Muscle of arm (tissue), 12 donors: ENCODE measurements around the gene SRCIN1. TPM values are rescaled to one million over a fixed set of nuclear protein-coding genes. Genes with fewer than 3 reads are reported as not detected.
"Not testable (repeated sequence)": the region's sequence is repeated elsewhere in the genome, so short reads cannot be mapped to it uniquely, and the experiment has no call there.

Experiments used
- DNase-seq: peaks from one replicate; pipeline ENCODE4 v3.0.0-alpha.2; 2013
- polyA plus RNA-seq, 12 donors: library from polyadenylated mRNA; unstranded; fragments of 120-200 nt; gene quantifications; one replicate each; pipeline ENCODE4 v1.2.1, GENCODE V29; 2013; ENCODE audit not compliant: insufficient read length in 12 of 12

The SRCIN1 gene
- polyA plus RNA-seq, 12 donors = 0.69 to 18.7 (median 0.90) TPM; not detected in 1

DNA sequence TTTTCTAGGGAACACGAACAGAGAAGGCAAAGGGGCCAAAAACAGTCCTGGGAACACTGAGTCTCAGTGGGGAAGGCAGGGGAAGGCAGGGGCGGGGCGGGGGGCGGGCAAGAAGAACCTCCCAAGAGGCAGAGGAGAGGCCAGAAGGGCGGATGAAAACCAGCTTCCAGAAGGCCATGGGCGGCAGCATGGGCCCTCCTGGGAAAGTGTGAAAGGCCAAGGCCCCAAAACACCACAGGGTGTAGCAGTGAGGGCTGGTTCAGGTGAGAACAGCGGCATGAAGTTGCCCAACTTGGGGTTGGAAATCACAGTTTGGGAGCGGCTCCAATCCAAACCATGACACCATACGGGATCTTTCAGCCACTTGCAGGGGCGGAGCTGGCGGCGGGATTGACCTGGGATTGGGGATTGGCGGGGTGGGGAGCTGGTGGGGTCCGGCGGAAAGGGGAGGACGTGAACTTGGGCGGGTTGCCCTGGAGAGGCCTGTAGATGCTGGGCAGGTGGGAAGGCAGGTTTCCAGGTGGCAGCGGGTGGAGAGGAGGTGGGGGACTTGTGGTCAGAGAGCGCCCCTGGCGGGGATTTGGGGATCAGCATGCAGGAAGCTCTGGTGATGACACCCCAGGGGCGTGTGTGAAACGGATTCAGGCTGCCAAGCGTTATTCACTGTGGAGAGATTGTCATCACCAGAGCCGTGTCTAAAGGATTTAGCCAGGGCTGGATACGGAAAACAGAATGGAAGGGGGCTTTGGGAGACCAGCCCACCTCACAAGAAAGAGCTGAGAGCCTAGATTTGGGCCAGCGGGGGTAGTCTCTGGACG, 96.6 kb downstream of the SRCIN1 start:
- peak; percentile 76 for DNase-seq

DNA sequence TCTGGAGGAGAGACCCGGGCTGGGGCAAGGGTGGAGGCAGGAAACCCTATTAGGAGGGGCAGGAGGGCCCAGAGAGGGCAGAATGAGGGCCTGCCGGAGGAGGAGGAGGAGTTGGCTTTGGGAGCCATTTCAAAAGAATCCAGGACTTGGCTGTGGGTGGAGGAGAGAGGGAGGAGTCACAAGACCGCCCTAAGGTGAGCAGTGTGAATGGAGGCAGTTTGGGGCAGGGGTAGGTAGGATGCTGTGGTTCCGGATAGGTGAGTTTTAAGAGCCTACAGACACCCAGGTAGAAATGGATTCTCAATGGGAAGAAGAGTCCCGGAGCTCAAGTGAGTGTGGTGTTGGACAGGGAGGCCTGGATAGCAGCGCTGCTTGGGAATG, 97.2 kb downstream of the SRCIN1 start:
- no peak for DNase-seq

DNA sequence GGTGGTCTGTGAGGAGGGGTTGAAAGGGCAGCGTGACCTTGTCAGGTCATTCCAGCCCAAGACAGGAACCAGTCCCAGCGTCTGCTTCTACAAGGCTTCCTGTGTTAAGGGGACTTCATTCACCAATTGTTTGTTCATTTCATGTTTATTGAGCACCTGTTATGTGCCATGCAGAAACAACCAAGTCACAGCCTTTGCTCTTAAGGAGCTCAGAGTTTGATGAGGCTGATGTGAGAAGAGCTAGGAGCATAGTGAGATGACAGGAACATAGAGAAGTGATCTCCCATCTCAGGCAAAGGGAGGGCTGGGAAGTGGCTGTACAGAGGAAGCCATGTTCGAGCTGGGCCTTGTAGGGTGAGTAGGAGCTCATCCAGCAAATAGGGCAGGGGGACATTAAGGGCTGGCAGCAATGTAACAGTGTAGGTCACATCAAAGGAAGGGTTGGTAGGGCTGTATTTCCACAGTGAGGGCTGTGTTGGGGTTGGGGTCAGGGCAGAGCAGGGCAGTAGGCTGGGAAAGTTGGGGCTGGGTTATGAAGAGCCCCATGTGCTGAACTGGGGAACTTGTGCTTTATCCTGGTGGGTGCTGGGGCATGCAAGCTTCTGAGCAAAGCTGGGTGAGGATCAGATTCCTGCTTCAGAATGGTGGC, 97.7 kb downstream of the SRCIN1 start:
- DNase-seq = no peak

DNA sequence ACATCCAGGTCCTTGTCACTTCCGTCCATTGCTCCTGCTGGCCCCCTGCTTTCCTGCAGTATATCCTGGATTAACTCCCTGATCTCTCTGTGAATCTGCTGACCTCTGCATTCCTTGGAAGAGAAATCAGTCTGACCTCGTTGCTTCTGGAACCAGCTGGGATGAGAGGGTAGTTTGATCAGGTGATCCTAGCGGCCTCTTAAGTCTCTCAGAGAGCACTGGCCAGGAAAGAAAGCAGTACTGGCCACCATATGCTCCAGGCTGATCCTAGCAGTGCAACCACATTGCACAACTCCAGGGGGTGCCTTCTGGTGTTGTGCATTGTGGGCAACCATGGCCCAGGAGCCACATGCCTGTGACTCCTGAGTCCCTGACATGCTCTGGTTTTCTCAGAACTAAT, 98.3 kb downstream of the SRCIN1 start:
- no peak for DNase-seq

- no peak for DNase-seq
Measured at GRCh38 chr17:38504216-38504615, 101.5 kb downstream of the SRCIN1 start.

GRCh38 chr17:38503286-38503913, 102.4 kb downstream of the SRCIN1 start:
- not testable (repeated sequence) for DNase-seq

GRCh38 chr17:38501718-38502117, 104.0 kb downstream of the SRCIN1 start:
- not testable (repeated sequence) for DNase-seq

DNA sequence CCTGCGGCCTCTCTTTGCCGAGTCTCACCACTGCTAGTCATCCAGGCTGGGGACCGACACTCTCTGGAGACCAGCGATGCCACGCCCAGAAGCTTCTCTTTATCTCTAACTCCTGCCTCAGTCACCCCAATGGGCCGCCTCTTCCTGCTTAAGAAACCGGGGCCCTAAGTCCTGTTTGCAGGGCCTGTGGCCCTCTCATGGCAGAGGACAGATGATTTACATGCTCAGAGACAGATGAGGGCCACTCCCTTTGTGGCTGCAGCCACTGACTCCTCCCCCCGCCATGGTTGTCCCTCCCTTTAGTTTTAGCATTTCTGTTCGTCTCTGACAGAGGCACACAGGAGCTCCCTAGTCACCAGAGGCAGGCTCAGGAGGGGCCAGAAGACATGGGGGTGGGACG, 106.5 kb downstream of the SRCIN1 start:
- not testable (repeated sequence) for DNase-seq

DNA sequence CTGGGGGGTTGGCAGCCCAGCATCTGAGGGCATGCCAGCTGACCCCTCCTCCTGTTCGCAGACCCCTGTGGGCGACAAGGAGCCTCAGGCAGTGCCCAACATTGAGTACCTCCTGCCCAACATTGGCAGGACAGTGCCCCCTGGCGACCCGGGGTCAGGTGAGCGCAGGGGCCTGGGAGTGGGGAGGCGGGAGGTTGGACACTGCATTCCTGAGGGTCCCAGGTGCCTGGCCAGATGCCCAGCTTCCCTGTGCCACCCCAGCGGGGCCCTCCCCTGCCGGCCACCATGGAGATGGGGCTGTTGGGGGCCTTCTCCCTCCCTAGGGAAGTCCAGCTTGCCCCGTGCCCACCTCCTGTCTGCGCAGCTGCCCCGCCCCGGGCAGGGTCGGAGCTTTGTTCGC, 107.4 kb downstream of the SRCIN1 start:
- DNase-seq = no peak

DNA sequence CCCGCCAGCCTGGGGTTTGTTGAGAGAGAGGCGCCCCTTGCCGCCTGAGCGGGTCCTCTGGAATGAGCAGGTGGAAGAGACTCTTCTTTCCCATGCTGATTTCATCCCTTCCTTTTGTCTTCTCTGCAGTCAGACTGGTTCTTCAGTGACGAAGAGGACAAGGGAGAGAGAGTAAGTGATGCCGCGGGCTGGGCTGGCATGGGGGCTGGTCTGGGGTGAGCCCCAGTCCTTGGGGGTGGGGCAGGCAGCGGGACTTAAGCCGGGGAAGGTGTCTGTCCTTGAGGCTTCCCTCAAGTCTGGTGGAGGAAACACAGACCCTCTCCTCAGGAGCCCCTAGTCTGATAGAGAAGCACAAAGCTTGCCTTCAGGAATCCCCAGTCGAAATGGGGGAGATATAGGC, 108.1 kb downstream of the SRCIN1 start:
- not testable (repeated sequence) for DNase-seq

GRCh38 chr17:38494152-38494551, 111.6 kb downstream of the SRCIN1 start:
- not testable (repeated sequence) for DNase-seq

DNA sequence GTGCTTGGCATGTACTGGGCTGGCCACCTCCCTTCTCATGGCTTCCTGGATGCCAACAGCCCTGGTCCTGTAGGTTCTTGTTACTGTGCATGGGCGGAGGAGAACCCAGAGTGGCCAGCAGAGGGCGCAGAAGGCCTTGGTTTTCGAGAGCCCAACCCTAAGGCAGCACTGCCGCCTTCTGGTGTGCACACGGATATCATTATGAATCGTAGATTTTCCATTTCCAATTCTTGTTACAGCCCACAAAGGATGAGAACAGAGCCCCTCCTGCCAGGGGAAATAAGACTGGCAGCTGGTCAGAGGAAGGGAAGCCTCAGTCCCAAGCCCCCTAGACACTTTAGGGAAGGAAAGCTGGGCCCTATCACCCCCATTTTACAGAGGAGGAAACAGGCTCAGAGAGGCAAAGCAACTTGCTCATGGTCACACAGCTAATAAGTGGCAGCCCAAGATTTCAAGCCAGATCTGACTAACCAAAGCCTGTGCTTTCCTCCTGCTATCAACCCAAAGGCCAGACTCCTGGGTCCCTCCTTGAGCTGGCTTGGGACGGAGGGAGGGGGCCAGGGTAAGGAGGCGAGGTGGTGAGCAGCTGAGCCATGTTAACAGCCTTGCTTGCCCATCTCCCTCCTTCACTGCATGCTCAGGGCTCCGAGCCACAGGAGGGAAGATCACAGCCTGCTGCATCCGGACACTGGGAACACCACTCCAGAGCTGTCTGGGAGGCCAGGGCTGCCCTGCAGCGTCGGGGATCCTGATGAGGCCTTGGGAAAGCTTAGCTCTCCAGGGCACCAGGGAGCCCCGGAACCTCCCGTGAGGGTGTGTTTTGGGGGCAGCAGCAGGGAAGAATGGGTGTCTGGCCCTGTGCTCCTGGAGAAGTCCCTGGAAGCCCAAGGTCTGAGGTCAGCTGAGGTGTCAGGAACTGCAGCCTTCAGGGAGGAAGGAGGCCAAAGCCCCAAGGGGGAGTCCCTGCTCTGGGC, 113.4 kb downstream of the SRCIN1 start:
- peak; percentile 80 for DNase-seq

DNA sequence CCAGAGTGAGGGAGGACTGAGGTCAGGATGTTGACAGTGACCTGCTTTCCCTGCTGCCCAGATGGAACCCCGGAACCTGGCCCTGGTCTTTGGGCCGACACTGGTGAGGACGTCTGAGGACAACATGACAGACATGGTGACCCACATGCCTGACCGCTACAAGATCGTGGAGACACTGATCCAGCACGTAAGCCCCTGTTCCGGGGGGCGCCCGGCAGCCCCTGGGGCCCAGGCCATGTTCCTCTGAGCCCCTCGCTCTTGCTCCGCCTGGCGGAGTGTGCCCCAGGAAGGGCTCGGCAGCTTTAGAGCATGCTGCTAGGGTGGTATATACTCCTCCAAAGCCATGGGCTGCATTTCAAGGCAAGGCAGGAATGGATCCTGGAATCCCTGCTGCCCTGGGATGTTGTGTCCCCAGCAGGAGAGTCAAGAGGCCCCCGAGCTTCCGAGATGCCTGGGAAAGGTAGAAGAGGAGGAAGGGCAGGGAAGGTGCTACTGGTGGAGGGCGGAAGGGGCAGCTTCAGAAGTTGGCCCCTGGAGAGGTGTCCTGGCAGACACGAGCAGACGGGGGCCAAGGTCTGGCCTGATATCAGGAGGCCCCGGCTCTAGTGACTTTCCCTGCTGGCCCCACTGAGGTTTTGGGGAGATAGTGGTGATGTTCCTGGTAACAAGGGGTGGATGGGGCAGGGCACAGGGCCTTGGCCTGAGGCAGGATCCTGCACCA, 114.2 kb downstream of the SRCIN1 start:
- DNase-seq = not testable (repeated sequence)

- DNase-seq = not testable (repeated sequence)
Measured at GRCh38 chr17:38489774-38490173, 116.0 kb downstream of the SRCIN1 start.

DNA sequence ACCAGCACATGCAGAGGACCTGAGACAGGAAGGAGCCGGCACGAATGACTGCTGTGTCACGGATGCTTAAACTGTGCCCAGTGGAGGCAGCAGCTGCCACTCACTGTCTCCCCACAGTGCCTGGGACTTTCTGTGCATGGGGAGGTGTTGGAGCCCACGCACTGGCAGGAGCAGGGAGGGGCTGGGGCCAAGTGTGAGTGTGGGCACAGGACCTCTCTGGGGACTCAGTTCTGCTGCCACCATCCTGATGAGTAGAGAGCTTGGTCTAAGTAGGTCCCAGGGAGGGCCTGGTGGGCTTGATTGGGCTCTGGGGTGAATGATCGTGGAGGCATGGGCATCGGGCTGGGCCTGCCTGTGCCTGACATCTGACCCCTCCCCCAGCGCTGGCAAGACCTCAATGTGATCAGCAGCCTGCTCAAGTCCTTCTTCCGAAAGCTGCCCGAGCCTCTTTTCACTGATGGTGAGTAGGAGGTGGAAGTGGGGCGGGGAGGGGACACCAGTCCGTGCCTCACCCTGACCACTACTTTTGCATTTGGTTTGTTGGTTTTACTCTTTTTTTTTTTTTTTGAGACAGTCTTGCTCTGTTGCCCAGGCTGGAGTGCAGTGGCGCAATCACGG, 120.0 kb downstream of the SRCIN1 start:
- DNase-seq = not testable (repeated sequence)

DNA sequence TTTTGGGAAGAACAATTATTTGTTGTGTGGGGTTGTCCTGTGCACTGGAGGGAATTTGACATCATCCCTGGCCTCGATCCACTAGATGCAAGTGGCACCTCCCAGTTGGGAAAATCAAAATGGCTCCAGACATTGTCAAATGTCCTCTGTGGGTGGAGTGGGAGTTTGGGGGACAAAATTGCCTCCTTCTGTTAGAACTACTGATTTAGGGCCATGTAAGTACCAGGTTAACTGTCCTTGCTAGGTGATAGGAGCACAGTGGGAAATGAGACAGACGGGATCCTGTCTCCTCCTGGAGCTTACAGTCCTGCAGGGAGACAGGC, 120.6 kb downstream of the SRCIN1 start:
- no peak for DNase-seq

- peak; percentile 57 for DNase-seq
Measured at GRCh38 chr17:38484242-38485145, 121.3 kb downstream of the SRCIN1 start.

DNA sequence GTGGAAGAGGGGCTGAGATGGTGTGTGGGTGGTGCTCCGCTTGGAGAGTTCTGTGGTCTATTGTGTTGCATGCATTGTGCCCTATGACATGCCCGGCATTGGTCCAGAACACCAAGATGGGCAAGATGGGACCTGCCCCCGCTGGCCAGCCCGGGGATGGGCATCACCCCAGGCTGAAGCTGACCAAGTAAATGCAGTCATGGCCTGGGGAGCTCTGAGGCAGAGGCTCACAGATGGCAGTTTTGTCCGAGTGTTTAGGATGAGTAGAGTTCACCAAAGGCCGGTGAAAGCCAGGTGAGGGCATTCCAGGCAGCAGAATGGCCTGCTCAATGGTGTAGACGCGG, 123.1 kb downstream of the SRCIN1 start:
- not testable (repeated sequence) for DNase-seq

DNA sequence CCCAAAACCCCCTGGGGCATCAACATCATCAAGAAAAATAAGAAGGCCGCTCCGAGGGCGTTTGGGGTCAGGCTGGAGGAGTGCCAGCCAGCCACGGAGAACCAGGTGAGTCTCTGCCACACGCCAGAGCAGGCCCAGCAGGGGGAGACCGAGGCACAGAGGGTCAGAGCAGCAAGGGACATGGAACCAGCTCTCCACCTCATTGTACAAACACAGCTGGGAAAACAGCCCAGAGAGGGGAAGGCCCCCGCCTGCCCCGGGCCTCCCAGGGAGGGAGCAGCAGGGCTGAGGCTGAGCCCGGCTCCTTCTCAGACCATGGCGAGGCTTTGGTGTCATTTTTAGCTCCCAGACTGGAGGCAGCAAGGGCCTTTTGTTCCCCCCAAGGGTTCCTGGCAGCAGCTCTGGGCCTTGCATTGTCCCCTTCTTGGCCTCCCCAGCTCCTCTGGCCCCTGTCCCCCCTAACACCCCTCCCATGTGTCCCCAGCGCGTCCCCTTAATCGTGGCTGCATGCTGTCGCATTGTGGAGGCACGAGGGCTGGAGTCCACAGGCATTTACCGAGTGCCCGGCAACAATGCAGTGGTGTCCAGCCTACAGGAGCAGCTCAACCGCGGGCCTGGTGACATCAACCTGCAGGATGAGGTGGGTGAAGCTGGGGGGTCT, 123.6 kb downstream of the SRCIN1 start:
- DNase-seq = not testable (repeated sequence)
